Keratinocyte (primary cell): Measurements from ENCODE around the gene PGLYRP2. TPM values are rescaled to one million over a fixed set of nuclear protein-coding genes. Genes with fewer than 3 reads are reported as not detected.

Source experiments
- DNase-seq: peaks from one replicate; pipeline ENCODE4 v3.0.0-alpha.2; 2011; ENCODE audit warnings: low read depth, missing footprints, low spot score
- FAIRE-seq: peaks from 2 replicates; lab custom pipeline; 2011; peaks lifted over from hg19 to GRCh38; lab: Jason Lieb, UNC
- H2AFZ ChIP-seq: 2 replicates; pipeline ENCODE4 v1.6.0; 2012; ENCODE audit warnings: low read length, control low read depth, inconsistent platforms; ENCODE audit not compliant: control insufficient read depth
- H3K27ac ChIP-seq: 2 replicates; pipeline ENCODE4 v1.5.1; 2011; ENCODE audit warnings: low read length; ENCODE audit not compliant: control insufficient read depth, insufficient read depth
- H3K27me3 ChIP-seq: 3 replicates; pipeline ENCODE4 v1.6.0; 2011; ENCODE audit warnings: low read length; ENCODE audit not compliant: control insufficient read depth, insufficient read depth; ENCODE audit errors: extremely low read depth
- H3K36me3 ChIP-seq, 2 experiments: 2 replicates in 1 of 2; 3 replicates in 1 of 2; pipeline ENCODE4 v1.5.1; 2011; ENCODE audit warnings: low read length in 2 of 2, mild to moderate bottlenecking in 1 of 2; ENCODE audit not compliant: control insufficient read depth in 2 of 2, insufficient read depth in 2 of 2; ENCODE audit errors: extremely low read depth in 1 of 2
- H3K4me1 ChIP-seq: 3 replicates; pipeline ENCODE4 v1.5.1; 2011; ENCODE audit warnings: low read length; ENCODE audit not compliant: control insufficient read depth, insufficient read depth; ENCODE audit errors: extremely low read depth
- H3K4me2 ChIP-seq: 3 replicates; pipeline ENCODE4 v1.6.0; 2011; ENCODE audit warnings: low read depth, low read length; ENCODE audit not compliant: control insufficient read depth, insufficient read depth; ENCODE audit errors: extremely low read depth
- H3K4me3 ChIP-seq, 3 experiments: fragments of 200-600 bp in 1 of 3; sonication (generic) in 1 of 3; 2 replicates in 2 of 3; 3 replicates in 1 of 3; pipeline ENCODE4 v1.5.1; 2011 to 2016; ENCODE audit warnings: low read length in 3 of 3, mild to moderate bottlenecking in 3 of 3, control low read depth in 2 of 3, inconsistent platforms in 1 of 3, low read depth in 1 of 3, mixed read lengths in 1 of 3, mixed run types in 1 of 3, moderate library complexity in 1 of 3; ENCODE audit not compliant: control insufficient read depth in 2 of 3, insufficient read depth in 2 of 3; ENCODE audit errors: extremely low read depth in 1 of 3
- H3K79me2 ChIP-seq: 2 replicates; pipeline ENCODE4 v1.6.0; 2012; ENCODE audit warnings: low read length; ENCODE audit not compliant: control insufficient read depth, insufficient read depth
- H3K9ac ChIP-seq: 3 replicates; pipeline ENCODE4 v1.6.0; 2011; ENCODE audit warnings: low read length; ENCODE audit not compliant: control insufficient read depth, insufficient read depth; ENCODE audit errors: extremely low read depth
- H3K9me1 ChIP-seq: 3 replicates; pipeline ENCODE4 v1.6.0; 2011; ENCODE audit warnings: low read length; ENCODE audit not compliant: control insufficient read depth, insufficient read depth; ENCODE audit errors: extremely low read depth
- H3K9me3 ChIP-seq: 2 replicates; pipeline ENCODE4 v1.5.1; 2012; ENCODE audit warnings: low read depth, low read length; ENCODE audit not compliant: control insufficient read depth
- H4K20me1 ChIP-seq: 3 replicates; pipeline ENCODE4 v1.6.0; 2011; ENCODE audit warnings: low read length; ENCODE audit not compliant: control insufficient read depth, insufficient read depth; ENCODE audit errors: extremely low read depth
- CTCF ChIP-seq, 3 experiments: IDR thresholded peaks in 1 of 3; conservative IDR thresholded peaks in 1 of 3; optimal IDR thresholded peaks in 1 of 3; 2 replicates in 2 of 3; 3 replicates in 1 of 3; pipeline versions ENCODE3 to v1.5.1; 2011; ENCODE audit warnings: low read length in 3 of 3, mild to moderate bottlenecking in 3 of 3, moderate library complexity in 2 of 3, control low read depth in 1 of 3, inconsistent platforms in 1 of 3; ENCODE audit not compliant: insufficient read depth in 2 of 3; ENCODE audit errors: extremely low read depth in 1 of 3
- EZH2 ChIP-seq: IDR thresholded peaks from one replicate; pipeline ENCODE4 v1.6.1; 2012; ENCODE audit warnings: inconsistent platforms, mild to moderate bottlenecking, low read length, moderate library complexity
- dilution Hi-C: fragments of 300-500 bp; cut with MboI; formaldehyde crosslinking; loops from one replicate; pipeline ENCODE4 v1.7.0; 2020; ENCODE audit warnings: low sequenced_read_pairs; ENCODE audit not compliant: extremely low pct_ligation_motif_present
- polyA plus RNA-seq, 5 experiments: library from polyadenylated mRNA; depleted of rRNA in 3 of 5; stranded (reverse) in 3 of 5; stranded (forward) in 1 of 5; unstranded in 1 of 5; fragments of >200 nt; gene quantifications; 1 replicate in 1 of 5; 2 replicates in 3 of 5; 3 replicates in 1 of 5; pipeline versions ENCODE4 v1.2.1 to v1.2.3, GENCODE V29; 2011 to 2012; ENCODE audit warnings: missing spikeins in 2 of 5, low read depth in 1 of 5, low replicate concordance in 1 of 5

The PGLYRP2 gene
- polyA plus RNA-seq, 1 donor (not counting 4 experiments of a cell fraction or from before 2014, with no cell fraction given), result not detected

DNA sequence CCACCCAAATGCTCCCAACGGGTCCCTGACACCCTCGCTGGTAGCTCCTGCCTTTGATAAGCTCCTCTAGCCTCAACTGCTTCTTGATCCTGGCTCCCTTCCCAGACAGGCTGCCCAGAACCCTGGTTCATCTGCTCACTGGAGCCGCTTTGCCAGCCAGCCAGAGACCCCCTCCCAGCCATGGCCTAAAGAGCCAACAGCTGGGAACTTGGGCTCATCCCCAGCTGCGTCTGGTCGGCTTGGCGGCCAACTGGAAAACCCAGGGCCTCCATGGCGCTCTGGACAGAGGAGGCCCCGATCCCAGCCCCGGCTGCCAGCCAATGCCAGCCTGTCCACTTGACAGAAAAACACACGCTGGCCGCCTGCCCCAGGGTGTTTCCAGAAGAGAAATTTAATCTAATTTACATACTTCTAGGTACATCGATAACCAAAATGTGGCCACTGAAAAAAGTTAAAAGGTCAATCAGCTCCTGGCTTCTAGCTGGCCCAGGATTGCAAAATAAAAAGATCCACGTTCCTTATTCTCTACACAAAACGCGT is 57.5 kb downstream of the PGLYRP2 start:
- no peak overlapping the region for H3K27ac ChIP-seq
- no peak overlapping the region for H3K9ac ChIP-seq
- no peak for DNase-seq
- no peak overlapping the region for H3K4me2 ChIP-seq
- no peaks in the 10 kb centered on the region for H3K9me1 ChIP-seq
- no peak for FAIRE-seq
- peaks cover 11% of the 10 kb centered on the region for H3K4me1 ChIP-seq
- H2AFZ ChIP-seq, result no peak overlapping the region
- TF ChIP-seq EZH2, result no peak
- TF ChIP-seq CTCF (optimal IDR thresholded peaks at IDR 0.05 in 1 of 3, IDR thresholded peaks at IDR 0.05 in 1 of 3, conservative IDR thresholded peaks at IDR 0.05 in 1 of 3; ENCODE audit: extremely low read depth in 1 of 3, insufficient read depth in 2 of 3, low read length in 3 of 3), result no peak
- peaks cover 5% of the 10 kb centered on the region for H3K9me3 ChIP-seq
- H4K20me1 ChIP-seq, result peaks cover 5% of the 10 kb centered on the region
- dilution Hi-C loops, result no loop called here
- no peaks in the 10 kb centered on the region for H3K27me3 ChIP-seq
- peaks cover 24 to 27% of the 10 kb centered on the region in 2 experiments for H3K36me3 ChIP-seq
- H3K79me2 ChIP-seq, result peaks cover 20% of the 10 kb centered on the region
- no peak overlapping the region for H3K4me3 ChIP-seq

- Histone ChIP-seq H3K4me2 (no peak overlapping the region), H3K79me2 (peaks cover 26% of the 10 kb centered on the region), H3K36me3 (peaks cover 19 to 25% of the 10 kb centered on the region in 2 experiments), H3K4me1 (peaks cover 11% of the 10 kb centered on the region), H3K9me3 (peaks cover 5% of the 10 kb centered on the region), H4K20me1 (peaks cover 5% of the 10 kb centered on the region), H3K4me3 (no peak overlapping the region), H3K27ac (no peak overlapping the region), H3K9me1 (no peaks in the 10 kb centered on the region), H3K9ac (no peak overlapping the region), H3K27me3 (no peaks in the 10 kb centered on the region), H2AFZ (no peak overlapping the region)
- dilution Hi-C loops, result no loop called here
- no peak for TF ChIP-seq CTCF (optimal IDR thresholded peaks at IDR 0.05 in 1 of 3, IDR thresholded peaks at IDR 0.05 in 1 of 3, conservative IDR thresholded peaks at IDR 0.05 in 1 of 3; ENCODE audit: extremely low read depth in 1 of 3, insufficient read depth in 2 of 3, low read length in 3 of 3)
- no peak for TF ChIP-seq EZH2
- FAIRE-seq, result no peak
- DNase-seq, result no peak
Observed at GRCh38 chr19:15421136-15421695, 58.1 kb downstream of the PGLYRP2 start.
